T-helper 2 cell treated with Interferon-gamma antibody and Interleukin-4, amounts not matched to agents 100 ng/mL and 5 ng/mL, for 36 hours (primary cell): ENCODE data around the gene PRLHR. TPM values are rescaled to one million over a fixed set of nuclear protein-coding genes. Genes with fewer than 3 reads are reported as not detected.

Experiments used
- intact Hi-C: fragments of 100-400 bp; cut with micrococcal nuclease; formaldehyde crosslinking; loops from one replicate; pipeline ENCODE4 v1.15.1; 2023
- total RNA-seq: library from RNA; stranded (reverse); gene quantifications from 2 replicates; pipeline ENCODE4 v1.2.3, GENCODE V29; 2022

The PRLHR gene
- total RNA-seq, 1 donor from 2014 or later: not detected

DNA sequence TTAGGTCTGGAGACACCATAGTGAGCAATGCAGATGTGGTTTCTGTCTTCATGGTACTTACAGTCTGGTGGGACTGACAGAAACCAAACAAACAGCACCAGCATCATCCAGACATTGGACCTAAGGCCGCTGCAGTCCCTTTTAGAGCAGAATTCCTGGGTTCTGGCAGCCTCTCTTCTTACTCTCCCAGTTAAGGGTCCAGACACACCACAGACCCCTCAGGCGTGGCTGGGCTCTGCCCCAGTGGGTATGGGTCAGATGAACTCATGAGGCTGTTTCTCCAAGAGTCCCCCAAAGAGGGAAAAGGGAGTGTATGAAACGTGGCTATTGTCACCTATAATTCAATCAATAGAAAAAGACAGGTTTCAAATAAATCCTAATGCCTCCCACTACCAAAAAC is 31.3 kb downstream of the PRLHR start:
- intact Hi-C loops: no loop called here

DNA sequence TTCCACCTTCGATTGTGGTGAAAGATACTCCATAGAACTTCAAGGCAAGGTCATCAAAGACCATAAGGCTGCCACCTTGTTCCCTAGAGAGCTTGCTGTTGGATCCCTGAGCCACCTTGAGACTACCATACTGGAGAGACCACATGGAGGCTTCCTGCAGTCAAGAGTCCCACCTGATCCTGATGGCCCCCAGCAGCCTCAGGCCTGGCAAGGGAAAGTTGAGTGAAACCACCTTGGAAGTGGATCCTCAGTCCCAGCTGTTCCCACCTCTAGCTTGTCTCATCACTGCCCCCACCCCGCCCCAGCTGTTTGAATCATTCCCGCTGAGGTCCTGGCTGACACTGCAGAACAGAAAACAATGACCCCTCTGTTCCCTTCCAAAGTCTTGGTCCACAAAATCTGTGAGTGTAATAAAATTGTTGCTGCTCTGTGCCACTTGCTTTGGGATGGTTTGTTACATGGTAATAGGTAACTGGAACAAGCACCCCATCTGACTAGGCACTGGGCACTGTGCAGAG is 32.0 kb downstream of the PRLHR start:
- intact Hi-C loops: no loop called here

DNA sequence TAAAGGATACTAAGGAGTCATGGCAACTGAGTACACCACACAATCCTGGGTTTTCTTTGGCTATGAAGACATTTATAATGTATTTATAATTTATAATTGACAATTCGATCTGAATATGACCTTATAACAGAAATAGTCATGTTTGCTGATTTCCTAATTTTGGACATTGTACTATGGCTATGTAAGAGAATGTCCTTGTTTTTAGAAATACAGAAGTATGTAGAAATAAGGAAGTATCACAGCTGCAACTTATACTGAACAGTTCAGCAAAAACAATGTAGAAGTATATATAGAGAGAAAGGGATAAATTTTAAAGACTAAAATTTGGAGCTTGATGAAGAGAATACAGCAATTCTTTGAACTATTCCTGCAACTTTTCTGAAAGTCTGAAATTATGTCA is 32.6 kb downstream of the PRLHR start:
- intact Hi-C loops: no loop called here

- intact Hi-C loops: no loop called here
Observed at GRCh38 chr10:118557946-118558345, 37.5 kb downstream of the PRLHR start.

DNA sequence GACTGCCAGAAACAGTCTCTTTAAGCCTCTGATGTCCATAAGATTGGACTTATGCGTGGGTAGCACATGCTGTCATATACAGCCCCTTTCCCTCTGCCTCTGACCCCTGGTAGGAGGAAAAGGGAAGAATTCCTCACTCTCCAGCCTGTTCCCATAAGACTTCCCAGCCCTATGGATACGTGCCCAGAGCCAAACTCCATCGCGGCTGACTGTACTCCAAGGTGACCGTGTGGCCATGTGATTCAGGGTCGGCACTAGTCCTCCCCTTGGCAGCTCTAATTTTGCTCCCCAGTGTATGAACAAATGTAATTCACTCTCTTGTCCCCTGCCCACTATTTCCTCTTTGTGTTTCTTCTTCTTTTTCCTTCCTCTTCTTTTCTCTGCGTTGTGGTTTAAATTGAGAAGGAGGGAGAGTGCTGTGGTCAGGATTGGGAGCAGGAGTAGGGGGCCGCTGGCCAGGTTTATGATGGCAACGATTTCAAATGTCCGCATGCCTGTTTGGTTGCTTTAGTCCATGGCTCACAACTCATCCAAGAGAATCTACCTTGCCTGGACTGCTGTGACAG is 43.8 kb downstream of the PRLHR start:
- intact Hi-C loops: no loop called here

- intact Hi-C loops: no loop called here
Observed at GRCh38 chr10:118547282-118547681, 48.2 kb downstream of the PRLHR start.

DNA sequence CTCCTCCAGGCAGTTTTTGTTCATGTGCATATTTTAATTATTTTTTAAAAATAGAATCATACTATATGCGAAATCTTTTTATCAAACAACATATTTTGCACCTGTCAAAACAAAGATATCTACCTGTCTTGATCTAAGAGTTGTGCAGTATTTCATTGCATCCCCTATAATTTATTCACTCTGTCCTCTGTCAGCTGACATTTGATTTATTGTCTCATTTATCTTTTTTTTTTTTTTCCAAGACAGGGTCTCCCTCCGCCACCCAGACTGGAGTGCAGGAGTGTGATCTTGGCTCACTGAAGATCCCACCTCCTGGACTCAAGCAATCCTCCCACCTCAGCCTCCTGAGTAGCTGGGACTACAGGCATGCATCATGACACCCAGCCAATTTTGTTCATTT is 49.0 kb downstream of the PRLHR start:
- intact Hi-C loops: no loop called here

DNA sequence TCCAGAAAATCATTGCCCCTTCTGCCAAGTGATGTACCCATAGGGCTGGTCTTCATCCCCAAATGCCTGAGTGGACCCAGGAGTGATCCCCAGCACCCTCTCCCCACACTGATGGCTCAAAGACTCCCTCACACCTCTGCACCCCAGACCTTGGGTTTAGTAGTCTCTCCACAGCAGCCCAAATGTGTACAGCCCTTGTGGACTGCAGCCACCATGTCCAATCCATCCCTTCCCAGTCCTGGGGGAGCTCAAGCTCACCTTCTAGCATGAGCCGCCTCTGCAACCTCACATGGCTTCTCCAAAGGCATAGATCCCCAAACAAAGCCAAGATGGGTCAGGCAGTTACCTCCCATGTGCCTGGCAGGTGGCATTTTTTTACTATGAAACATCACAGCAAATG is 50.1 kb downstream of the PRLHR start:
- intact Hi-C loops: no loop called here

- intact Hi-C loops: no loop called here
Observed at GRCh38 chr10:118544401-118544948, 51.0 kb downstream of the PRLHR start.

DNA sequence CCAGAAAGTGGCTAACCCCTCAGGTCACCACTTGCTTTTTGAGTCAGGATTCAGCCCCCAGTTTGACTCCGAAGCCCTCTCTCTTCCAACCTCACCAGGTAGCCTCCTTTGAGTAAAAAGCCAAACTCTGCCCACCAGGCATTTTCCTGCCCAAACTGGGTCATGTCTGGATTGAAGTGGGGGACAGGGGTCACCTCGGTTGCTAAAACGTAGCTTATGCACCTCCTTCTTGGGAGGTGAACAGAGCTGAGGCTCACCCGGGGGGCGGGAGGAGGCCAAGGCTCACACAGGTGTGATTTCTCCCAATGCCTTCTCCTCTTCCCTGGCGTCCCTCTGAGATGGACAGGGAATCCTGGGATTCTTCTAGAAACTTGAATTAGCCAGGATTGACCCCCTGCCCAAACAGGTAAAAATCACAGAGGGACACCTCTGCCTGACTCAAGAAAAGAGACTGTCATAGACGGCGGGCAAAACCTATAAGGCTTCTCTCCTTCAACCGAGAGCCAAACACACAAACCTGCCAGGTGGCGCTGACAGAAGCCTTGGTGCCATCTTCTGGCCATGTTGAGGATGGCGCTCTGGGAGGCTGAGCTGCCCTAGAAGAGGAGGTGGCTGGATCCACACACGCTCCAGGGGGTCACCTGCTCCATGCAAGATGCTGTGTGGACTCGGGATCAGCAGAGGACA is 51.6 kb downstream of the PRLHR start:
- intact Hi-C loops: no loop called here

DNA sequence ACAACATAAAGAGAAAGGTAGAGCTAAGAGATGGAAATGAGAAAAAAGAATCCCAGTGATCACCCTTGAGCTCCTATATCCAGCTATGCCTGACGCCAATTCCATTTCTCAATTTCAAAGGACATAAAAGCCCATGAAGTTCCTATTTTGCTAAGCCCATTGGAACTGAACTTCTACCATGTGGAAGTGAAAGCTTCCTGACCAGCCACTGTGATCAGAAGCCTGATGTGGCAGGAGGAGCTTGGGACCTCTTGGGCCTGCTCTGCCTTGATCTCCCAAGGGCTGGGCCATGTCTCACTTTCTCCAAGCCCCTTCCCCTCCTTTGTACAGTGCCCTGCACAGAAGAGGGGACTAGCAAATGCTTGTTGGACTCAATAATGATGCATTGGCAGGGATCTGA is 52.7 kb downstream of the PRLHR start:
- intact Hi-C loops: no loop called here

DNA sequence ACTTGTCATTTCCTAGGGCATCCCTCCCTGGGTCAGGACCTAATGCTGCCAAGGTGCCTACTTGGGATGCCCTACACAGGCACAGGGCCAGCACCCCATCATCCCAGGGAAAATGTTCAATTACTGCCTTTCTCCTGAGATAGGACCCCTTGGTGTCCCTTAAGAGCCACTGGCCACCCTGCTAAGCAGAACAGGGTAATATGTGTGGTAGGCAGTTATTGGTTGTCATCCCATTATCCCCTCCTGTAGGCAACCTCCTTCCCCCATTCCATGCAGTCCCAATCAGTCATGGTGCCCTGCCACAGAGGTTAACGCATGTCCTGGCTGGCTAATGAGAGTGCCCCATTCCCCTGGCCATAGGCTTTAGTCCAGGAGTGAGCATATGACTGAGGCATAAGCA is 53.2 kb downstream of the PRLHR start:
- intact Hi-C loops: no loop called here

DNA sequence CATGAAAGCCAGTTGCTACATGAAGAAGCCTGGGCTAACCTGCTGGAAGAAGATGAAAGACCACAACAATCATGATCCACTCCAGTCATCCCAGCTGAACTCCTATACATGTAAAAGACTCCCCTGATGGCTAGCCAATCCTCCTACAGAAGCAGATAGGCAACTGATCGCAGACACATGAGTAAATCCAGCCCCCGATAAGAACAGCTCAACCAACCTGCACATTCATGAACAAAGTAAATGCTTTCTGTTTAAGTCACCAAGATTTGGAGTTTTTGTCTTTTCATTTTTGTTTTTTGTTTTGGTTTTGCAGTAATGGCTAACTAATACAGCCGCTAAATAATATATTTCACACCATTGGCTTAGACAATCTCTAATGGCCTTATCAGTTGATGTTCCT is 53.7 kb downstream of the PRLHR start:
- intact Hi-C loops: no loop called here

Other genes starting within 250 kb of the PRLHR start
- 22.5 and 23.5 TPM in 2 replicates for gene CACUL1, start 159.3 kb upstream of the PRLHR start, total RNA-seq